Measurements from ENCODE around the gene C6orf47. TPM values are rescaled to one million over a fixed set of nuclear protein-coding genes. Genes with fewer than 3 reads are reported as not detected.

C6orf47 gene
- polyA plus RNA-seq, 1 donor from 2014 or later, result 17.2 TPM

DNA sequence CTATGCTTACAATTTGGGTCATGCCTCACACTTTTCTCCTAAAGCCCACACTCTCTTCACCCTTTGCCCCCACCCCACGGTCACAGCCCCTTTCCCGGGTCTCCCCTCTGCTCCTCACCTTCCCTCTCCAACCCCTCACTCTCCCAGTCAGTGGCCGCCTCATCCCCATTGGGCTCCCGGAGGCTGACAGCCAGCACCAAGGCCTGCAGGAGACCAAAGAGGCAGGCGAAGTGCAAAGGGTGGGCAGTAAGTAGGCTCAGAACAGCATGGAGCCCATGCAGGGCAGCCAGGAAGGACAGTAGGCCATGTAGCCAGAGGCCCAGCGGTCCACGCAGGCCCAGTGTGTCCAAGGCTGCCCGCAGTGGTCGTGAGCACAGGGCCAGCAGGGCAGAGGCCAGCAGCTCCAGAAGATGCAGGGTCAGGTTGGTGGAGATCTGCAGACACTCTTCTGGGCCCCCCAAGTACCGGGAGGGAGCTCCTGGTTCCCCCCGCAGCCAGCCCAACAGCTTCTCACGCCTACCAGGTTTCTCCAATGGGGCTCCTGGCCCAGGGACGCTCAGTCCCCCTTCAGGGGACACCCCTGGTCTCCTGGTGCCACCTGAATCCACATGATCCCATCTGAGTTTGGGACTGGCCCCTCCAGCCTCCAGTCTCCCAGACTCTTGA lies 1.5 kb downstream of the C6orf47 start:
- no peaks in the 10 kb centered on the region for H3K36me3 ChIP-seq (ENCODE audit: insufficient read depth, low read length)
- no peaks in the 10 kb centered on the region for H3K9me2 ChIP-seq (ENCODE audit: insufficient read depth, low read length)
- peak overlapping the region; percentile 85 for H3K4me3 ChIP-seq (ENCODE audit: low read length)
- H3F3A ChIP-seq (ENCODE audit: insufficient read depth, low read length, poor library complexity, severe bottlenecking), result no peaks in the 10 kb centered on the region
- H3K9ac ChIP-seq (ENCODE audit: low read length), result no peak overlapping the region
- H3K27ac ChIP-seq (ENCODE audit: low read length), result no peak overlapping the region
- TF ChIP-seq SMC3 (conservative IDR thresholded peaks at IDR 0.05; ENCODE audit: poor library complexity), result no peak
- TF ChIP-seq EZH2 (IDR thresholded peaks at IDR 0.05; ENCODE audit: borderline replicate concordance, insufficient read depth, low read length, poor library complexity, severe bottlenecking), result no peak
- no peak for TF ChIP-seq EP300 (conservative IDR thresholded peaks at IDR 0.05; ENCODE audit: poor library complexity, severe bottlenecking)
- no peak for TF ChIP-seq POLR2AphosphoS5 (IDR thresholded peaks at IDR 0.05)
- no peak for TF ChIP-seq CTCF (IDR thresholded peaks at IDR 0.05; ENCODE audit: poor library complexity, severe bottlenecking)
- no peak for TF ChIP-seq MXI1 (conservative IDR thresholded peaks at IDR 0.05; ENCODE audit: poor library complexity, severe bottlenecking)
- TF ChIP-seq REST (IDR thresholded peaks at IDR 0.05; ENCODE audit: borderline replicate concordance), result no peak
- TF ChIP-seq RAD21 (conservative IDR thresholded peaks at IDR 0.05), result no peak
- TF ChIP-seq TAF1 (IDR thresholded peaks at IDR 0.05; ENCODE audit: low read depth), result no peak
- no peak overlapping the region for H2AFZ ChIP-seq (ENCODE audit: low read depth, low read length)
- no peaks in the 10 kb centered on the region for H4K20me1 ChIP-seq (ENCODE audit: insufficient read depth)
- H3K9me3 ChIP-seq (ENCODE audit: low read length), result no peaks in the 10 kb centered on the region
- peaks cover 34% of the 10 kb centered on the region for H3K79me2 ChIP-seq (replicated peaks; ENCODE audit: insufficient read depth, low read length)
- peak overlapping the region; percentile 70 for H3K4me2 ChIP-seq (ENCODE audit: low read length)
- no peaks in the 10 kb centered on the region for H3K27me3 ChIP-seq (ENCODE audit: insufficient read depth, low read depth, low read length)

DNA sequence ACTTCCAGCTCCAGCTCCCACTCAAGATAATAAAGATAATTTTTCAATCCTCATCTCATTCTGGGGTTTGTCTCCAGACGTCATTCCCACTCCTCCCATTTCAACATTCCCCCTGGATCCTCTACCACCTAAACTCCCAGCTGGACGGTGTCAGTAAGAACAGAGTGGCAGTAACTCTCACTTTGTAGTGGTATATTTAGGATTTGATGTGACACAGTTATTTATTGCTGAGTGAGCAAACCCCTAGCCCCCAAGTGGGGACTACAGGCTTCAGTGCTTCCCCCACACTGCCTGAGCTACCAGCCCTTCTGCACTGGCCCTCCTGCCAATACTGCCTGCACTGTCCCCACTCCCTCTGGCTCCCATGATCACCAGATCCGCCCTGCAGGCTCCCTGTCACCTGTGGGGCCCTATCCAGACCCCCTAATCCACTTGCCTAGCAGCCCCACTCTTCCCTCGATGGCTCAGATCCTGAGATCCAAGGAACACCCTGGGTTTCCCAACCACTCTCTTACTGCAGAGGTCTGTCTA lies 2.4 kb downstream of the C6orf47 start:
- Histone ChIP-seq H3K27ac (ENCODE audit: low read length) (no peak overlapping the region), H3K36me3 (ENCODE audit: insufficient read depth, low read length) (no peaks in the 10 kb centered on the region), H3K4me2 (ENCODE audit: low read length) (no peak overlapping the region), H3K79me2 (replicated peaks; ENCODE audit: insufficient read depth, low read length) (peaks cover 25% of the 10 kb centered on the region), H3K4me3 (ENCODE audit: low read length) (peak overlapping the region; percentile 29), H3K9me2 (ENCODE audit: insufficient read depth, low read length) (no peaks in the 10 kb centered on the region), H2AFZ (ENCODE audit: low read depth, low read length) (no peak overlapping the region), H3K9me3 (ENCODE audit: low read length) (no peaks in the 10 kb centered on the region), H3K27me3 (ENCODE audit: insufficient read depth, low read depth, low read length) (no peaks in the 10 kb centered on the region), H4K20me1 (ENCODE audit: insufficient read depth) (no peaks in the 10 kb centered on the region), H3F3A (ENCODE audit: insufficient read depth, low read length, poor library complexity, severe bottlenecking) (peaks cover 2% of the 10 kb centered on the region), H3K9ac (ENCODE audit: low read length) (no peak overlapping the region)
- TF ChIP-seq CTCF (IDR thresholded peaks at IDR 0.05; ENCODE audit: poor library complexity, severe bottlenecking), result no peak
- no peak for TF ChIP-seq SMC3 (conservative IDR thresholded peaks at IDR 0.05; ENCODE audit: poor library complexity)
- no peak for TF ChIP-seq RAD21 (conservative IDR thresholded peaks at IDR 0.05)
- TF ChIP-seq EZH2 (IDR thresholded peaks at IDR 0.05; ENCODE audit: borderline replicate concordance, insufficient read depth, low read length, poor library complexity, severe bottlenecking), result no peak
- TF ChIP-seq REST (IDR thresholded peaks at IDR 0.05; ENCODE audit: borderline replicate concordance), result no peak
- TF ChIP-seq MXI1 (conservative IDR thresholded peaks at IDR 0.05; ENCODE audit: poor library complexity, severe bottlenecking), result no peak
- TF ChIP-seq EP300 (conservative IDR thresholded peaks at IDR 0.05; ENCODE audit: poor library complexity, severe bottlenecking), result no peak
- TF ChIP-seq POLR2AphosphoS5 (IDR thresholded peaks at IDR 0.05), result no peak
- no peak for TF ChIP-seq TAF1 (IDR thresholded peaks at IDR 0.05; ENCODE audit: low read depth)

Measured in neural cell (in vitro differentiated cells).